Keratinocyte (primary cell): ENCODE data around the gene MPZL1. TPM values are rescaled to one million over a fixed set of nuclear protein-coding genes. Genes with fewer than 3 reads are reported as not detected.
"Not testable (repeated sequence)": the region's sequence is repeated elsewhere in the genome, so short reads cannot be mapped to it uniquely, and the experiment has no call there.

Source experiments
- DNase-seq: peaks from one replicate; pipeline ENCODE4 v3.0.0-alpha.2; 2011; ENCODE audit warnings: low read depth, missing footprints, low spot score
- FAIRE-seq: peaks from 2 replicates; lab custom pipeline; 2011; peaks lifted over from hg19 to GRCh38; lab: Jason Lieb, UNC
- H2AFZ ChIP-seq: 2 replicates; pipeline ENCODE4 v1.6.0; 2012; ENCODE audit warnings: low read length, control low read depth, inconsistent platforms; ENCODE audit not compliant: control insufficient read depth
- H3K27ac ChIP-seq: 2 replicates; pipeline ENCODE4 v1.5.1; 2011; ENCODE audit warnings: low read length; ENCODE audit not compliant: control insufficient read depth, insufficient read depth
- H3K27me3 ChIP-seq: 3 replicates; pipeline ENCODE4 v1.6.0; 2011; ENCODE audit warnings: low read length; ENCODE audit not compliant: control insufficient read depth, insufficient read depth; ENCODE audit errors: extremely low read depth
- H3K36me3 ChIP-seq, 2 experiments: 2 replicates in 1 of 2; 3 replicates in 1 of 2; pipeline ENCODE4 v1.5.1; 2011; ENCODE audit warnings: low read length in 2 of 2, mild to moderate bottlenecking in 1 of 2; ENCODE audit not compliant: control insufficient read depth in 2 of 2, insufficient read depth in 2 of 2; ENCODE audit errors: extremely low read depth in 1 of 2
- H3K4me1 ChIP-seq: 3 replicates; pipeline ENCODE4 v1.5.1; 2011; ENCODE audit warnings: low read length; ENCODE audit not compliant: control insufficient read depth, insufficient read depth; ENCODE audit errors: extremely low read depth
- H3K4me2 ChIP-seq: 3 replicates; pipeline ENCODE4 v1.6.0; 2011; ENCODE audit warnings: low read depth, low read length; ENCODE audit not compliant: control insufficient read depth, insufficient read depth; ENCODE audit errors: extremely low read depth
- H3K4me3 ChIP-seq, 3 experiments: fragments of 200-600 bp in 1 of 3; sonication (generic) in 1 of 3; 2 replicates in 2 of 3; 3 replicates in 1 of 3; pipeline ENCODE4 v1.5.1; 2011 to 2016; ENCODE audit warnings: low read length in 3 of 3, mild to moderate bottlenecking in 3 of 3, control low read depth in 2 of 3, inconsistent platforms in 1 of 3, low read depth in 1 of 3, mixed read lengths in 1 of 3, mixed run types in 1 of 3, moderate library complexity in 1 of 3; ENCODE audit not compliant: control insufficient read depth in 2 of 3, insufficient read depth in 2 of 3; ENCODE audit errors: extremely low read depth in 1 of 3
- H3K79me2 ChIP-seq: 2 replicates; pipeline ENCODE4 v1.6.0; 2012; ENCODE audit warnings: low read length; ENCODE audit not compliant: control insufficient read depth, insufficient read depth
- H3K9ac ChIP-seq: 3 replicates; pipeline ENCODE4 v1.6.0; 2011; ENCODE audit warnings: low read length; ENCODE audit not compliant: control insufficient read depth, insufficient read depth; ENCODE audit errors: extremely low read depth
- H3K9me1 ChIP-seq: 3 replicates; pipeline ENCODE4 v1.6.0; 2011; ENCODE audit warnings: low read length; ENCODE audit not compliant: control insufficient read depth, insufficient read depth; ENCODE audit errors: extremely low read depth
- H3K9me3 ChIP-seq: 2 replicates; pipeline ENCODE4 v1.5.1; 2012; ENCODE audit warnings: low read depth, low read length; ENCODE audit not compliant: control insufficient read depth
- H4K20me1 ChIP-seq: 3 replicates; pipeline ENCODE4 v1.6.0; 2011; ENCODE audit warnings: low read length; ENCODE audit not compliant: control insufficient read depth, insufficient read depth; ENCODE audit errors: extremely low read depth
- EZH2 ChIP-seq: IDR thresholded peaks from one replicate; pipeline ENCODE4 v1.6.1; 2012; ENCODE audit warnings: inconsistent platforms, mild to moderate bottlenecking, low read length, moderate library complexity
- dilution Hi-C: fragments of 300-500 bp; cut with MboI; formaldehyde crosslinking; loops from one replicate; pipeline ENCODE4 v1.7.0; 2020; ENCODE audit warnings: low sequenced_read_pairs; ENCODE audit not compliant: extremely low pct_ligation_motif_present
- polyA plus RNA-seq, 5 experiments: library from polyadenylated mRNA; depleted of rRNA in 3 of 5; stranded (reverse) in 3 of 5; stranded (forward) in 1 of 5; unstranded in 1 of 5; fragments of >200 nt; gene quantifications; 1 replicate in 1 of 5; 2 replicates in 3 of 5; 3 replicates in 1 of 5; pipeline versions ENCODE4 v1.2.1 to v1.2.3, GENCODE V29; 2011 to 2012; ENCODE audit warnings: missing spikeins in 2 of 5, low read depth in 1 of 5, low replicate concordance in 1 of 5
- TF ChIP-seq, protein P1 (sequence below), 3 experiments: IDR thresholded peaks in 1 of 3; conservative IDR thresholded peaks in 1 of 3; optimal IDR thresholded peaks in 1 of 3; 2 replicates in 2 of 3; 3 replicates in 1 of 3; pipeline versions ENCODE3 to v1.5.1; 2011; ENCODE audit warnings: low read length in 3 of 3, mild to moderate bottlenecking in 3 of 3, moderate library complexity in 2 of 3, control low read depth in 1 of 3, inconsistent platforms in 1 of 3; ENCODE audit not compliant: insufficient read depth in 2 of 3; ENCODE audit errors: extremely low read depth in 1 of 3

Gene MPZL1
- polyA plus RNA-seq, 1 donor (not counting 4 experiments of a cell fraction or from before 2014, with no cell fraction given) = 195 TPM

DNA sequence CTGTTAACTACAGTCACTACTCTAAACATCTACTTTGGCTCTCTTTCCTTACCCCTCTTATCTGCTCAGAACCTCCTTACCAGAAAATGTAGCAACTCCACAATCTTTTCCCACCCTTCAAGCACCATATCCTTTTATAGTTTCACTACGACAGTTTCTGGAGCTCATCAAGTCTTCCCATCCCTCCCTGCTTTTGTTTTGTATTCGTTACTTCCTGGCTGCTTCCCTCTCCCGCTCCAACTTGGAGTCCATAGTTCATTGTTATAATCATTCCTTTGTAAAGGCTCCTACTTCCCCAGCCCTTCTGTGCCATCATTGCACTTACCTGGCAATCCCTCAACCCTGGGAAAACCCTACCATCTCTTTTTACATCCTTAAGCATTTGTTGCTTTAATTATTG lies 18.0 kb downstream of the MPZL1 start:
- Histone ChIP-seq H3K27ac (no peak overlapping the region), H3K36me3 (no peaks in the 10 kb centered on the region), H3K9ac (no peak overlapping the region), H3K79me2 (peaks cover 89% of the 10 kb centered on the region), H3K9me1 (no peaks in the 10 kb centered on the region), H4K20me1 (no peaks in the 10 kb centered on the region), H3K4me2 (no peak overlapping the region), H3K4me3 (no peak overlapping the region), H3K9me3 (peaks cover 6% of the 10 kb centered on the region), H3K27me3 (no peaks in the 10 kb centered on the region), H3K4me1 (no peaks in the 10 kb centered on the region), H2AFZ (no peak overlapping the region)
- TF ChIP-seq EZH2 = no peak
- TF ChIP-seq, protein P1, sequence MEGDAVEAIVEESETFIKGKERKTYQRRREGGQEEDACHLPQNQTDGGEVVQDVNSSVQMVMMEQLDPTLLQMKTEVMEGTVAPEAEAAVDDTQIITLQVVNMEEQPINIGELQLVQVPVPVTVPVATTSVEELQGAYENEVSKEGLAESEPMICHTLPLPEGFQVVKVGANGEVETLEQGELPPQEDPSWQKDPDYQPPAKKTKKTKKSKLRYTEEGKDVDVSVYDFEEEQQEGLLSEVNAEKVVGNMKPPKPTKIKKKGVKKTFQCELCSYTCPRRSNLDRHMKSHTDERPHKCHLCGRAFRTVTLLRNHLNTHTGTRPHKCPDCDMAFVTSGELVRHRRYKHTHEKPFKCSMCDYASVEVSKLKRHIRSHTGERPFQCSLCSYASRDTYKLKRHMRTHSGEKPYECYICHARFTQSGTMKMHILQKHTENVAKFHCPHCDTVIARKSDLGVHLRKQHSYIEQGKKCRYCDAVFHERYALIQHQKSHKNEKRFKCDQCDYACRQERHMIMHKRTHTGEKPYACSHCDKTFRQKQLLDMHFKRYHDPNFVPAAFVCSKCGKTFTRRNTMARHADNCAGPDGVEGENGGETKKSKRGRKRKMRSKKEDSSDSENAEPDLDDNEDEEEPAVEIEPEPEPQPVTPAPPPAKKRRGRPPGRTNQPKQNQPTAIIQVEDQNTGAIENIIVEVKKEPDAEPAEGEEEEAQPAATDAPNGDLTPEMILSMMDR (optimal IDR thresholded peaks at IDR 0.05 in 1 of 3, IDR thresholded peaks at IDR 0.05 in 1 of 3, conservative IDR thresholded peaks at IDR 0.05 in 1 of 3; ENCODE audit: extremely low read depth in 1 of 3, insufficient read depth in 2 of 3, low read length in 3 of 3) = no peak
- dilution Hi-C loops = no loop called here
- no peak for DNase-seq
- no peak for FAIRE-seq

DNA sequence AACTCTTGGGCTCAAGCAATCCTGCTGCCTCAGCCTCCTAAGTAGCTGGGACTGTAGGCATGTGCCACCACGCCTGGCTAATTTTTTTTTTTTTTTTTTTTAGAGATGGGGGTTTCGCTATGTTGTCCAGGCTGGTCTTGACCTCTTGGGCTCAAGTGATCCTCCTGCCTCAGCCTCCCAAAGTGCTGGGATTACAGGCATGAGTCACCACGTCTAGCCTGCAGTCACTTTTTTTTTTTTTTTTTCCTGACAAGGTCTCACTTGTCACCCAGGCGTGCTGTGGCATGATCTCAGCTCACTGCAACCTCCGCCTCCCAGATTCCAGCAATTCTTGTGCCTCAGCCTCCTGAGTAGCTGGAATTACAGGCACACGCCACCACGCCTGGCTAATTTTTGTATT lies 19.3 kb downstream of the MPZL1 start:
- DNase-seq = peak; percentile 64
- dilution Hi-C loops, H3K9ac ChIP-seq, H3K4me2 ChIP-seq, H3K9me3 ChIP-seq, H3K27me3 ChIP-seq, FAIRE-seq, H3K4me1 ChIP-seq, H4K20me1 ChIP-seq, H3K4me3 ChIP-seq, H3K36me3 ChIP-seq, H3K9me1 ChIP-seq, H2AFZ ChIP-seq: not testable (repeated sequence)
- peaks cover 89% of the 10 kb centered on the region for H3K79me2 ChIP-seq
- H3K27ac ChIP-seq = peak overlapping the region; percentile 30

DNA sequence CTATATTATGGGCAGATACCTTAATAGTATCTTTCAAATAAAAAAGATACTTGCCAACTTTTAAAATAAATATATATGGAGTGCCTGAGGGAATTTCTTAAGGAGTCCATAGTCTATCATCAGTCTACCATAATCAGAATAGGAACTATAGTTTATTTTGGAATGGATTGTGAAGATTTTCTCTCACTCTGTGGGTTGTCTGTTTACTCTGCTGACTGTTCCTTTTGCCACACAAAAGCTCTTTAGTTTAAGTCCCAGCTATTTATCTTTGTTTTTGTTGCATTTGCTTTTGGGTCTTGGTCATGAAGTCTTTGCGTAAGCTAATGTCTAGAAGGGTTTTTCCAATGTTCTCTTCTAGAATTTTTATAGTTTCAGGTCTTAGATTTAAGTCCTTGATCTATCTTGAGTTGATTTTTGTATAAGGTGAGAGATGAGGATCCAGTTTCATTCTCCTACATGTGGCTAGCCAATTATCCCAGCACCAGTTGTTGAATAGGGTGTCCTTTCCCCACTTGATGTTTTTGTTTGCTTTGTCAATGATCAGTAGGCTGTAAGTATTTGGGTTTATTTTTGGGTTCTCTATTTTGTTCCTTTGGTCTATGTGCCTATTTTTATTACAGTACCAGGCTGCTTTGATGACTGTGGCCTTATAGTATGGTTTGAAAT lies 20.7 kb downstream of the MPZL1 start:
- H3K27ac ChIP-seq, dilution Hi-C loops, DNase-seq, H3K9ac ChIP-seq, H3K36me3 ChIP-seq, H3K4me1 ChIP-seq, H4K20me1 ChIP-seq, H2AFZ ChIP-seq, H3K4me2 ChIP-seq, H3K4me3 ChIP-seq, H3K9me3 ChIP-seq, H3K9me1 ChIP-seq, H3K27me3 ChIP-seq, FAIRE-seq: not testable (repeated sequence)
- peaks cover 88% of the 10 kb centered on the region for H3K79me2 ChIP-seq
